GM19372 (cell line): ENCODE results near the gene TMEM59.
A peak's percentile ranks its signal among the peaks of the same experiment; 100 is the strongest.
"Not testable (repeated sequence)": the region's sequence is repeated elsewhere in the genome, so short reads cannot be mapped to it uniquely, and the experiment has no call there.

ENCODE experiments used
- ATAC-seq: cut with Tn5 transposase; IDR thresholded peaks from one replicate; pipeline ENCODE4 v1.9.1; 2021; ENCODE audit warnings: mild to moderate bottlenecking, low read depth, moderate library complexity; ENCODE audit not compliant: unreplicated experiment

TMEM59 gene

DNA sequence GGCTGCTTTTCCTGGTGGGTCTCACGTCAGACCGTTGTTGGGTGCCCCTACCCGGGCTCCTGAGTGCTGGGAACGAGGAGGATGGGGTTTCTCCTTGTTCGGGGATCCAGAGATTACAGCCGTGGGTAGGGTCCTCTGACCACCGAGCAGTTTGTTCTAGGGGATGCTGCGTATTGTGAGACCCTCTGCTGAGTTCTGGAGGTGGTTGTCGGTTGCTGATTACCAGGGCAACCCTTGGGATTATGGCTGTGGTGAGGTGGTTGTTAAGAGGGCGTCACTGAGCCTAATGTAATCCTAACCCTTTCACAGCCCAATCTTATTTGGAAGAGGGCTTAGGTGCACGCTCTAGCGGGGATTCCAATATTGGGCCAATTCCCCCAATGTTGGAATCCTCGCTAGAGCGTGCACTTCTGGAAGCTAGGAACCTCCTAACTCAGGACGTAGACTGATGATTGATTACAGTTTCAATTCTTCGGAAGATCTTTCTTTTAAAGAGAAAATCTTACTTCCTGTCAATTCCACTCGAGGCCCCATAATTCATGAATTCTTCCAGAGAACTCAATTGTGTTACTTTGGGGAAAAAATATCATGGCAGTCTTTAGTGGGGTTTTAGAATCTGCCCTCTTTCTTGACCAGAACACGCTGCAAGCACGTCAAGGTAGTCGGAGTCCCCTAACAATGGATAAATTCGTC lies 887 bp upstream of the TMEM59 start:
- no peak for ATAC-seq

DNA sequence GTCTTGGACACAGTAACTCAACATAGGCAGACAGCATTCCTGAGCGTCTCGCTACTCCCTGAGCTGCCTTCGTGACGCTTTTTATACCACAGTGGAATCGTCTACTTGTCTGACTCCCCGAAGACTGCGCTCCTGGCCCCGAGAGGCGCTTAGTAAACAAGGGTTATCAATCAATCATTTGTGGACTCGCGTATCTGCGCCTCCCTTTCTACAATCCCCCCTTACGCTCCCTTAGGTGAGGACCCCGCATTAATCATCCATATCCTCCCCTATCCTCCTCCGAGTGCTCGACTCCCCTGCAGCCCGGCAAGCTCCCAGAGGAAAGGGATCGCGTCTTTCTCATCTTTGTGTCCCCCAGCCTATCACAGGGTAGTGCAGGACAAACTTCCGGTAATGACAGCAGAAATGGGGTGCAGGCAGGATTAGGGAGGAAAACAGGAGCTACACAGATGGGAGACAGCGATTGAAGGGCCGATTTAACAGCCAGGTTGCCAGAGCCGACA lies 522 bp downstream of the TMEM59 start:
- ATAC-seq, result peak; percentile 6

DNA sequence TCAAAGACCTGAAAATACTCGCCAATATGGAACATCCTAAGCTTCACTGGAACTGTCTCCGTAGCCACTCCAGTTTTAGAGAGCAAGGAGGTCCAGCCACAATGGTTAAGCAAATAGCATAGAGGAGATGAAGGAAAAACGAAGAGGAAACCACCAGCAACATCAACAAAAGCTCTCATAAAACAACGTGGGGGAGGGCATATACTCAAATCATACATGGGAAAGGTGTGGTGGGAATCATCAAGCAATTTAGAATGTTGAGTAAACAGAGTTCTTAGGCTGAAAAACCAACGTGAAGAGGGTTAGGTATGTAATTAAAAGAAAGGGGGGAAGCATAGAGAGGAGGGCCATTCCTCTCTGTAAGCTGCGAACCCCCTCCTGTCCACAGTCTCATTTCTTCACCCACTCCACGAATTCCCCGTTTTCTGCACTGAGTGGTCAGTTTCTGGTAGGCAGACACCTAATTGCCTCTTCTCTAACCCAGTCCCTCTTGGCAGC lies 1.0 kb downstream of the TMEM59 start:
- no peak for ATAC-seq

DNA sequence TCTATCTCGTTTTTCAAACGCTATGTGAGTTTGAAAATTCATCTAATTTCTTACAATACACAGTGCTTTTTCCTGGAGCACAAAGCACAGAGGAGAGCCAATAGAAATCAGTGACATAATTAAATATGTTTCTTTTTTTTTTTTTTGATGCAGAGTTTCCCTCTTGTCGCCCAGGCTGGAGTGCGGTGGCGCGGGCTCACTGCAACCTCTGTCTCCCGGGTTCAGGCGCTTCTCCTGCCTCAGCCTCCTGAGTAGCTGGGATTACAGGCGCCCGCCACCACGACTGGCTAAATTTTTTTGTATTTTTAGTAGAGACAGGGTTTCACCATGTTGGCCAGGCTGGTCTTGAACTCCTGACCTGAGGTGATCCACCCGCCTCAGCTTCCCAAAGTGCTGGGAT lies 2.6 kb downstream of the TMEM59 start:
- not testable (repeated sequence) for ATAC-seq

DNA sequence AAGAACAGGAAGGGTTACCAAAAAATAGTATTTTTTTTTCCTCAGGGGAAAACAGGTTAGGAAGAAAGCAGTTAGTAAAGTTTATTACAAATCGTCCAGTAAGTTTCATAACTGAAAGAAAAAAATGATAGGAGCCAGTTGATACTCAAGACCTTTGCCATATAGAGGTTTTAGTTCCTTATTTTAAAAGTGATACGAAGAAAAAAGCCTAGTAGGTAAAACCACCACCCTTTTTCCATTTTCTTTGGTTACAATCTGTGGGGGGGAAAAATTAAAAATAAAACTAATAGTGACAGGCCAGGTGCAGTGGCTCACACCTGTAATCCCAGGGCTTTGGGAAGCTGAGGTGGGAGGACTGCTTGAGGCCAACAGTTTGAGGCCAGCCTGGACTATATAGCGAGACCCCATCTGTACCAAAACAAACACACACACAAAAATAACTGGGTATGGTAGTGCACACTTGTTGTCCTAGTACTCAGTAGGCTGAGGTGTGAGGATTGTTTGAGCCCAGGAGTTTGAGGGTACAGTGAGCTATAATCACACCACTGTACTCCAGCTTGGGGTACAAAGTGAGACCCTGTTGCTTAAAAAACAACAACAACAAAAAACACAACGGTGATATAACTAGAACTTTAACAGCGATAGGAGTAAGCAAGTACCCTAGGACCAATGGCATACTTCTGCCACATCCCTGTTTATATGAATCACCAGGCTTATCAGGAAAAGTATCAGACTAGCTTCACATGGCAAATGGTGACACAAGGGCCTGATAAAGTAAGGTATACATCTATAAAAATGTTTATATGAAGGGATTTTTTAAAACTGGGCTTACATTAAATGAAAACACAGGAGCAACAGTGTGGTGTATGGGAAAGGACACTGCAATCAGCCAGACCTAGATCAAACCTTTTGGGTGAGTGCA lies 5.4 kb downstream of the TMEM59 start:
- peak; percentile 52 for ATAC-seq

DNA sequence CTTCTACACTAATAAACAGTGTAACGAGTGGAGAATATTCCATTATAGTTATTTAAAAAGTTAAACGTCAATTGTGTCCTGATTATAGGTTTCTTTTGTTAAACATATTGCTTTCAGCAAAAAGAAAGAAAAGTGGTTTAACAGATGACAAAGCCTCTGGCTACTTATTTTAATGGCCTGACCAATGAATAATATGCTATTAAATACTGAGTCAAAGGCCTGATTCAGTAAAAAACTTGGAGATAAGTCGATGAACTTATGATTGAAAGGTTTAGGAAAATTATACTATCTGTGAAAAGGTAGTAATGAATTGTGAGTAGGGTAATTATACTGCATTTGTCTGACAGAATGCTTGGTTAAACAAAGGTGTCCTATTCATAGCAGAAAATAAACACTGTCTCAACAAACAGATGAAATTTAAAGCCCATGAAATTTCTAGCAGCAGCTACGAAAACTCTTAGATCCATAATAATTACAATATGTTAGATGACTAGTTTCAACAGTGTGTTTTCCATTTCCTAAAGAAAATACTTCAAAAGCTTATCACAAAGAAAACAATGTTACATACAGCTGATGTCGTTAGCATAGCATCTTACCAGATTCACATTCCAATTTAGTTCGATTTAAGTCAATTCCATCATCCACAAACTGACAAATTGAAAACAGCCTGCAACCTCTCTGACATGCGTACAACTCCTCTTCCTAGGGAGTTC lies 6.2 kb downstream of the TMEM59 start:
- ATAC-seq, result no peak

DNA sequence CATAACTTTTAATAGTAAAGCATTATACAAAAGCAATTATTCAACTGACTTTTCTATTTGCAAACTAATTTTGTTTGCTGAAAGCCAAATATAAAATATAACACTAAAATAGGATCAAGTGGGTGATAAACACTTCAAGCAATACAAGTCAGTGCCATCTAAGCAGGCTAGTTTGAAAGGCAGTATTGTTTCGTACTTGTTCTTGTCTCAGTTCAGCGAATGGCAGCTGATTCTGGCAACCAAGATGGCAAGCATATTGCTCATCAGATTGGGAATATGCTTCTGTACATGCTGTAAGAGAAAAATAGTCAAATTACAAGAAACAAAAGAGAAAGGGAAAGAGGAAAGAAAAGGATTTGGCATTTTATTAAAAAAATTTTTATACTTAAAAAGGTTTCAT lies 7.5 kb downstream of the TMEM59 start:
- no peak for ATAC-seq

DNA sequence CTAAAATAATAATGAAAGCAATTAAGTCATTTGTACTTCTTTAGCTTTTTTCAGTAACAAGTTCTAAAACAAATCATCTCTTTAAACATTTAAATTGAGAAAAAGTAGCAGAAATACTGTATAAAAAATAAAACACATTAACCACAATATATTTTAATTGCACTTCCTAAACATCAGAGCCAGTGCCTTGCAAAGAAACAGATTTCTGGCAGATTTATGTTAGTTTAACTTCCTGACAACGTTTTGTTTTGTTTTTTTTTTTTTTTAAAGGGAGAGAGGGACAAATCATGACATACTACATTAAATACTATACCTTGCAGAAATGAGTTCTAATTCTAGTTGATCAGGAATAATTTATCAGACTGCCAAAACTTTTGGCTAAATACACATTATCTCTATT lies 11.2 kb downstream of the TMEM59 start:
- no peak for ATAC-seq

DNA sequence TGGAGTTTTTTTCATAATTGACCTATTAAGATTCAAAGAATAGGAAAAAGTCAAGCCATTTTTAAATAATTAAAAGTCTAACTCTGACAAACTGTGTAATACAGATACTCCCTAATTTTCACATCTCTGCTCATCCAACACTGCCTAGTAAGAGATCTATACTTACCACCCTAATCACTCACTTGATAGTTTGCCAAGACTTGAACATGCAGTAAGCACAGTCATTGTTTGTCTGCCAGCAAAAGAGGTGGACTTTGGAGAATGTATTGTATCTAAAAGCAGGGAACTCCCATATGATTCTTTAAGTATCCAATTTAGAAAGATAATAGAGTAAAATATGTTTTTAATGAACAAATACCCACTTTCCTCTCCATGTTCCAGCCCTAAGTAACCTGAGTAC lies 15.5 kb downstream of the TMEM59 start:
- ATAC-seq, result no peak

DNA sequence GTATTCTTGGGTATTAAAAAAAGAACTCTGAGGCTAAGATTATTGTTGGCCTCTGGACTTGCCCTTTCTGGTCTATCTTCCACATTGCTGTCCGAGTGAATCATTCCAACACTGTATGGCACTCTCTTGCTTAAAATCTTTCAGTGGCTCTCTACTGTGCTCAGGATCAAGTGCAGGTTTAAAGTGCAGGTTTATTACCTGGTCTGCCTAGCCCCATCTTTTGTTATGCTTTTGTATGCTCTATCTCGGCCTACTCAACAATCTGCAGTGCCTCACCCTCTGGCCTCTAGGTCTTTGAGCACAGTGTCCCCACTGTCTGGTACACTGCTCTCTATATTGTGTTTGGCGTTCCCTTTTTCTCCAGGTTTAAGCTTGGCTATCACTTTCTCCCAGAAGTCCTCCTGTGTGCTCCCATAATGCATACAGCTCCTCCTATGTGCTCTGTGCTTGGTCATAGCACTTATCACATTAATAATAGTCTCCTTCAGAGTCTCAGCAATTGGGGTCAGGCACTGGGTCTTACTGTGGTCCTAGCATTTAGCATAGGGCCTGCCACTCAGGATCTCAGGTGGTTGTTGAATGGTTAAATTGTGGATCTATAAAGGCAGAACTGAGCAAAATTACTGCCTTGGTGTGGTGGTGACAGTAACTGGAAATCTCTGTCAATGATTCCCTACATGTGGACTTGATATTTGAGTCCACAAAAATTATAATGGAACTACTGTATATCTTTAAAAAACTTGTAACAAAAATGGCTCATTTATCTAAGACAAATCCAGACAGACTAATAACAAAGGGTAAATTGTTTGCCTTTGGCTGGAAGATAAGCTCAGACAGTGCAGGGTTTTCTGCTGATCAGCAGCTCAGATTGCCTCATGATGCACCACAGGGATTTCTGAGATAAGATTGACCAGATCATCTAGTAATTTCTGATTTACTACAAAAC lies 24.4 kb downstream of the TMEM59 start:
- no peak for ATAC-seq

DNA sequence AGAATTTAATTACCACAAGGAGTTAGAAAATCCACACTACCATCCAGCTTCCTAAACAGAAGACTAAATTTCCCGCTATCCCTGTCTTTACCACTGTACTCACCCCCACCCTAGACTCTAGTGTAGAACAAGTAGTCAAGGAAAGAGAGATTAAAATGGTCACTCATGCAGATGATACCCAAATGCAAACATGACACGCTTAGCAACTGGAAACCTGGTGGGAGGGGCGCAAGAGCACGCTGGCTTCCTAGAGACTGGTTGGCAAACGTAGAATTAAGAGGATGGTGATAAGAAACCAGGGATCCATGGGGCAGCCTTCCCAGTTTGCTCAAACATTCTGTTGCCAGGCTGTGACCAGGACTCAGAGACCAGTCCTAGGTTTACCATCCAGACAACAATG lies 25.2 kb downstream of the TMEM59 start:
- ATAC-seq, result no peak

DNA sequence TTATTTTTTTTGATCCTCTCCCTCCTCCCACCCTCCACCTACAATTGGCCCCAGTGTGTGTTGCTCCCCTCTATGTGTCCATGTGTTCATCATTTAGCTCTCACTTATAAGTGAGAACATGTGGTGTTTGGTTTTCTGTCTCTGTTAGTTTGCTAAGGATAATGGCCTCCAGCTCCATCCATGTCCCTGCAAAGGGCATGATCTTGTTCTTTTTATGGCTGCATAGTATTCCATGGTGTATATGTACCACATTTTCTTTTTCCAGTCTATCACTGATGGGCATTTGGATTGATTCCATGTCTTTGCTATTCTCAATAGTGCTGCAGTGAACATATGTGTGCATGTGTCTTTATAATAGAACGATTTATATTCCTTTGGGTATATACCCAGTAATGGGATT lies 28.2 kb downstream of the TMEM59 start:
- ATAC-seq, result not testable (repeated sequence)

DNA sequence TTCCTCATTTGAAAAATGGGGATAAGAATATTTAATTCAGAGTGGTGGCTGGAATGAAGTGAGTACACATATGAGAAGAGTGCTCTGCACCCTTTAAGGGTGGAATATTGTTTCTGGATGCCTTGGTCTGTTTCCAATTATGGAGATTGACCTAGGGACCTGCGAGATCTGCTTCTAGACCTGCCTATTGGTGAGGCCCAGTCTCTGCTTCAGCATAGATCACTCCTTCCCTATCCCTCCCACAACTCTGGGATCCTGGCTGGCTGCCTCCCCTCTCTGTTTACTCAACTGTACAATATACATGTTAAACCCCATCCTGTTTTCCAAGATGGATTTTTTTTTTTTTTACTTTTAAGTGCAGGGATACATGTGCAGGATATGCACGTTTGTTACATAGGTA lies 28.6 kb downstream of the TMEM59 start:
- ATAC-seq, result no peak

DNA sequence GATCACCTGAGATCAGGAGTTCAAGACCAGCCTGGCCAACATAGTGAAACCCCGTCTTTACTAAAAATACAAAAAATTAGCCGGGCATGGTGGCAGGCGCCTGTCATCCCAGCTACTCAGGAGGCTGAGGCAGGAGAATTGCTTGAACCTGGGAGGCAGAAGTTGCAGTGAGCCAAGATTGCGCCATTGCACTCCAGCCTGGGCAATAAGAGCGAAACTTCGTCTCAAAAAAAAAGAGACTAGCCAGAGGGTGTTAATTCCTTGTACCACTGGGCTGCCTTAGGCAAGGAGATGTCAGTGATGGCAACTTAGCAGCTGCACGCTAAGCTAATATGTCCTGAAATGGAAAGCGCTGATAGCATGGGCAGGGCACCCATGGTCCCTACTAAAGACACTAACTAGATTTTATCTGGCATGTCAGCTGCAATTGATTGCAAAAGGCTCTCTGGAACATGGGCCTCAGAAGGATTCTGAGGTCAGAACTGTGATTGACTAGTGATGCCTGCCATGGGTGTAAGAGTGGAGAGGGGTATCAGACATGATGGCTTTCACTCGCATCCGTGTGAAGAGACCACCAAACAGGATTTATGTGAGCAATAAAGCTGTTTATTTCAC lies 33.3 kb downstream of the TMEM59 start:
- not testable (repeated sequence) for ATAC-seq

DNA sequence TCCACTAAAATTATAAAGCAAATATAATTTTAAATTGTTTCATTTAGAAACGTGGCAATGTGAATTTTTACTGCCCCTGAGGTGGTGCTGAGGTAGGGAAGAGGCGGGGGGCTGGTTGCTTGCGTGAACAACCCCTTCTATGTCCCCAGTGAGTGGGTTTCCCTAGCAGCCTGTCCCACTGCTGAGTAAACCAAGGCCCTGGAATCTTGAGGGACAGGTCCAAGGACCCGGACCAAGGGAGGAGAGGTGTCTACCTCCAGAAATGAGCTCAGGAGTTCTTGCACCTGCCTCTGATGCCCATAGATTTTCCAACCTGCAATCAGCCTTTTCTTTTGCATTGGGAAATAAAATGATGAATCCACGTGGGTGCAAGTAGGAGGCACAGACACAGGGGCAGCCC lies 34.4 kb downstream of the TMEM59 start:
- ATAC-seq, result no peak

DNA sequence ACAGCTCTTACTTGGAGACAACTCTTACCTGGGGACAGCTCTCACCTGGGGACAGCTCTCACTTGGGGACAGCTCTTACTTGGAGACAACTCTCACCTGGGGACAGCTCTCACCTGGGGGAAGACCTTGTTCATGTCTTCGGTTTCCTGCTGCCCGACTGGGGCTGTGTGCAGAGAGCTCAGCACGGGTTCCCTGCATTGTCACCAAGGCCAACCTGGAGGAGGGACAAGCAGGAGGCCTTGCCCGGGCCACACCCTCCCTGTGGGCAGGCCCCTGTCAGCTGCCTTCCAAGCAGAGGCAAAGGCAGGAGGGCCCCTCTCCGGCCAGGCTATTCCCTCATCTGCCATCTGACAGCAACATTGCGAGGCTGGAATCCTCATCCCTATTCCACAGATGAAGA lies 35.0 kb downstream of the TMEM59 start, which contains the start of gene LDLRAD1:
TSS of gene LDLRAD1 (minus strand) at position 208 of the 400 bp plus-strand sequence. CDS start at position 134, 74 bp downstream.
- no peak for ATAC-seq

DNA sequence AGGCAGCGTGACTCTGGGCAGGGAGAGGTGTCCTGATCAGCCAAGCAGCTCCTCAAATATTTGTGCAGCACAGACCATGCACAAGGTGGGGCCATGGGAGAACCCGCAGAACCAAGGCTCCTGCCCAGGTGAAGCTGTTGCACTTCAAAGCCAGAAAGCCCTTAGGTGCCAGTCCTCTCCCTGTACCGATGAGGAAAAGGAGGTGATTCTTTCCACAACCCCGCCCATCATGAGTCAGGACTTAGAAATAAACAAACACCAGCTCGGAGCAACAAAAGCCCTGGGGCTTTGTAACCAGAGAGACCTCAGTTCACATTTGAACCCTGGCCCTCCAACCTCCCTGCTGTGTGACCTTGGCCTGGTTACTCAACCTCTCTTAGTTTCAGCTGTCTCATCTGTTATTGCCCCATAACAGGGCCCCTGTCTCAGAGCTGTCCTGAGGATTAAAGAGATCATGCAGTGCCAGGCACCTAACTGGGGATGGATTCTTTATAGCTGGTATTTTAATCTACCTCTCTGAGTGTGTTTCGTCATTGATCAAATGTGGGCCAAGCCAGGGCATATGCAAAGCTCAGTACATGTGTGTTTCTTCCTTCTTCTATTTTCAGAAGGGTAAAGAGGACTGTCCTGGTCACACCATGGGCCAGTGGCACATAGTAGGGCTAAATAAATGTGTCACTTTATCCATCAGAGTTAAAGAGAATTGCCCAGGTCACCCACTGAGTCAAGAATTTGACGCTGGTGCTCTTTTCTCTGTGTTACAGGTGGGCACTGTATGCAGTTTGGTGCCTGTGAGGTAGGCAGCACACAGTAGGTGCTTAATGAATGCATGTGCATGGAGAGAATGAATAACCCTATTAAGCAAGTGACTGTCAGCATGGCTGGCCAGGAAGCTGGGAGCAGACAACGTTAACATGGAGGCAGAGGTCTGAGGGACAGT lies 36.4 kb downstream of the TMEM59 start:
- ATAC-seq, result no peak

DNA sequence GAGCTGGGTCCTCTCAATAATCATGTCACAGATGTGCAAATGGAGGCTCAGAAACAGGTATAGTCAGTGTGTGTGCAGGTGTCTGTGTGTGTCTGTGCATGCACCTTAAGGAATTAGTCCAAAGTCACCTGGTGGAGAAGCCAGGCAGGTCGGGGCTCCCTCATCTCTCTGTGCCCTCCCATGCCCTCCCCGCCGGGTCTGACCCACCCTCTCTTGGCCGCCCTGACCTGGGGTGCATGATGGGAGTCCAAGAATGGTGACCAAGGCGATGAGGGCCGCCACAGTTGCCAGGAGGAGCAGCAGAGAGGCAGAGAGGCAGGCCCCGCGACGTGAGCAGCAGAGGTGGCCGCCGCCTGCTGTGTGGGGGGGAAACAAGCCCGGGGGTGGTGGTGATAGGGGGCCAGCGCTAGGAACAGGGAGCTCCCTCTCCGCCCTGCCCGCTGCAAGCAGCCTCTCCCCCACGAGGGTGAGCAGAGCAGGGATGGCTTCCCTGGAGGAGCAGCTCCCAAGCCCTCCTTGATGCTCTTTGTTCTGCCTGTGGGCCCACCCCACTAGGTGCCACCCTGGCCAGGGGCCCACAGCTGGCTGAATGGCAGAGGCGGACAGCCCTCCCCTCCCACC lies 38.9 kb downstream of the TMEM59 start:
- ATAC-seq, result no peak
